Activated CD8-positive, alpha-beta T cell treated with anti-CD3 and anti-CD28 coated beads, Interleukin-2, amount 10 ng/mL, durations not matched to agents 7 days and 5 days (primary cell): ENCODE data around the gene SNAP47. TPM values are rescaled to one million over a fixed set of nuclear protein-coding genes. Genes with fewer than 3 reads are reported as not detected.

Experiments
- ATAC-seq: fragments of 150-1000 bp; cut with Tn5 transposase; one replicate; pipeline ENCODE4 v1.10.0; 2021; ENCODE audit warnings: moderate library complexity
- CTCF ChIA-PET: fragments of 350-600 bp; sonication (Branson Sonifier 250); formaldehyde crosslinking; loops from one replicate; lab custom pipeline; 2021; ENCODE audit warnings: antibody characterized with exemption; lab: Charles Lee
- POLR2A ChIA-PET: fragments of 350-600 bp; sonication (Branson Sonifier 250); formaldehyde crosslinking; loops from one replicate; lab custom pipeline; 2021; ENCODE audit warnings: antibody characterized with exemption; lab: Charles Lee
- DNase-seq: peaks from one replicate; pipeline ENCODE4 v3.0.0-alpha.2; 2020
- H3K27ac Mint-ChIP-seq: one replicate; pipeline ENCODE4 v1.8.0; 2021; ENCODE audit warnings: mild to moderate bottlenecking, mixed read lengths
- H3K27me3 Mint-ChIP-seq: one replicate; pipeline ENCODE4 v1.8.0; 2021; ENCODE audit warnings: low read depth, mixed read lengths
- H3K36me3 Mint-ChIP-seq: one replicate; pipeline ENCODE4 v1.8.0; 2021; ENCODE audit warnings: low read depth, mixed read lengths
- H3K4me1 Mint-ChIP-seq: one replicate; pipeline ENCODE4 v1.8.0; 2021; ENCODE audit warnings: low read depth, mixed read lengths
- H3K4me3 Mint-ChIP-seq: one replicate; pipeline ENCODE4 v1.8.0; 2021; ENCODE audit warnings: mild to moderate bottlenecking, mixed read lengths
- H3K9me3 Mint-ChIP-seq: one replicate; pipeline ENCODE4 v1.8.0; 2022; ENCODE audit warnings: mixed read lengths; ENCODE audit not compliant: insufficient read depth
- total RNA-seq, 2 experiments: library from RNA; stranded (reverse); gene quantifications; one replicate each; pipeline ENCODE4 v1.2.3, GENCODE V29; 2021

SNAP47 gene
- total RNA-seq, 2 experiments from 2014 or later: 20.7 to 25.3 TPM

GRCh38 chr1:227789084-227790033 lies 54.1 kb downstream of the SNAP47 start:
- DNase-seq: peak; percentile 17
- H3K27me3 Mint-ChIP-seq: peaks cover 11% of the 10 kb centered on the region
- CTCF ChIA-PET: interaction anchor here (1.2 kb wide), 1 partner anchor 27 kb away, joined by 3 read pairs; no protein-coding TSS in a partner anchor
- POLR2A ChIA-PET: no interaction called here
- peaks cover 9% of the 10 kb centered on the region for H3K4me1 Mint-ChIP-seq
- H3K9me3 Mint-ChIP-seq: no peaks in the 10 kb centered on the region
- no peak for ATAC-seq
- peak overlapping the region; percentile 73 for H3K4me3 Mint-ChIP-seq
- no peaks in the 10 kb centered on the region for H3K36me3 Mint-ChIP-seq
- no peak overlapping the region for H3K27ac Mint-ChIP-seq

GRCh38 chr1:227790034-227790400 lies 54.8 kb downstream of the SNAP47 start:
- ChIA-PET CTCF (interaction anchor here (1.2 kb wide), 1 partner anchor 28 kb away, joined by 3 read pairs; no protein-coding TSS in a partner anchor), POLR2A (no interaction called here)
- no peaks in the 10 kb centered on the region for H3K36me3 Mint-ChIP-seq
- H3K4me1 Mint-ChIP-seq: peaks cover 9% of the 10 kb centered on the region
- peak; percentile 11 for DNase-seq
- no peak overlapping the region for H3K4me3 Mint-ChIP-seq
- ATAC-seq: no peak
- no peaks in the 10 kb centered on the region for H3K9me3 Mint-ChIP-seq
- H3K27ac Mint-ChIP-seq: no peak overlapping the region
- H3K27me3 Mint-ChIP-seq: peaks cover 11% of the 10 kb centered on the region

- DNase-seq (peak; percentile 19), ATAC-seq (no peak)
- Mint-ChIP-seq H3K4me1 (peaks cover 9% of the 10 kb centered on the region), H3K9me3 (no peaks in the 10 kb centered on the region), H3K27ac (no peak overlapping the region), H3K4me3 (no peak overlapping the region), H3K27me3 (peaks cover 11% of the 10 kb centered on the region), H3K36me3 (no peaks in the 10 kb centered on the region)
- ChIA-PET POLR2A (no interaction called here), CTCF (interaction anchor here (0.6 kb wide), 1 partner anchor 209 kb away, joined by 4 read pairs; no protein-coding TSS in a partner anchor)
These were observed 55.6 kb downstream of the SNAP47 start for GRCh38 chr1:227790868-227791267.

- CTCF ChIA-PET: interaction anchor here (0.6 kb wide), 1 partner anchor 208 kb away, joined by 4 read pairs; no protein-coding TSS in a partner anchor
- POLR2A ChIA-PET: no interaction called here
These were observed 56.3 kb downstream of the SNAP47 start for GRCh38 chr1:227791425-227792143.

GRCh38 chr1:227792216-227793078 lies 57.2 kb downstream of the SNAP47 start:
- Mint-ChIP-seq H3K27me3 (no peaks in the 10 kb centered on the region), H3K27ac (no peak overlapping the region), H3K9me3 (no peaks in the 10 kb centered on the region), H3K4me3 (no peak overlapping the region), H3K4me1 (peaks cover 1% of the 10 kb centered on the region), H3K36me3 (no peaks in the 10 kb centered on the region)
- ChIA-PET POLR2A (no interaction called here), CTCF (no interaction called here)
- DNase-seq (peak; percentile 19), ATAC-seq (no peak)

More at GRCh38 chr1:227791425-227792143, 56.3 kb downstream of the SNAP47 start:
- no peak overlapping the region for H3K27ac Mint-ChIP-seq
- ATAC-seq: no peak
- H3K9me3 Mint-ChIP-seq: no peaks in the 10 kb centered on the region
- DNase-seq: peak; percentile 9
- H3K36me3 Mint-ChIP-seq: no peaks in the 10 kb centered on the region
- peaks cover 7% of the 10 kb centered on the region for H3K4me1 Mint-ChIP-seq
- no peak overlapping the region for H3K4me3 Mint-ChIP-seq
- H3K27me3 Mint-ChIP-seq: peaks cover 3% of the 10 kb centered on the region

GRCh38 chr1:227793079-227793947 lies 58.1 kb downstream of the SNAP47 start:
- H3K27me3 Mint-ChIP-seq: no peaks in the 10 kb centered on the region
- no peaks in the 10 kb centered on the region for H3K9me3 Mint-ChIP-seq
- no peak overlapping the region for H3K27ac Mint-ChIP-seq
- H3K36me3 Mint-ChIP-seq: no peaks in the 10 kb centered on the region
- POLR2A ChIA-PET: no interaction called here
- CTCF ChIA-PET: no interaction called here
- H3K4me3 Mint-ChIP-seq: no peak overlapping the region
- no peaks in the 10 kb centered on the region for H3K4me1 Mint-ChIP-seq
- ATAC-seq (no peak), DNase-seq (peak; percentile 17)

GRCh38 chr1:227793948-227794816 lies 58.9 kb downstream of the SNAP47 start:
- H3K9me3 Mint-ChIP-seq: no peaks in the 10 kb centered on the region
- DNase-seq (peak; percentile 13), ATAC-seq (no peak)
- H3K4me1 Mint-ChIP-seq: no peaks in the 10 kb centered on the region
- no peak overlapping the region for H3K4me3 Mint-ChIP-seq
- no peak overlapping the region for H3K27ac Mint-ChIP-seq
- H3K27me3 Mint-ChIP-seq: peaks cover 3% of the 10 kb centered on the region
- H3K36me3 Mint-ChIP-seq: no peaks in the 10 kb centered on the region
- ChIA-PET POLR2A (no interaction called here), CTCF (interaction anchor here (1.4 kb wide), 1 partner anchor 31 kb away, joined by 3 read pairs; no protein-coding TSS in a partner anchor)

GRCh38 chr1:227794817-227795192 lies 59.6 kb downstream of the SNAP47 start:
- Mint-ChIP-seq H3K4me3 (no peak overlapping the region), H3K9me3 (no peaks in the 10 kb centered on the region), H3K4me1 (no peaks in the 10 kb centered on the region), H3K36me3 (no peaks in the 10 kb centered on the region), H3K27me3 (peaks cover 7% of the 10 kb centered on the region), H3K27ac (no peak overlapping the region)
- DNase-seq (no peak), ATAC-seq (no peak)
- CTCF ChIA-PET: interaction anchor here (1.4 kb wide), 1 partner anchor 32 kb away, joined by 3 read pairs; no protein-coding TSS in a partner anchor
- POLR2A ChIA-PET: no interaction called here

GRCh38 chr1:227795732-227796131 lies 60.5 kb downstream of the SNAP47 start:
- Mint-ChIP-seq H3K36me3 (no peaks in the 10 kb centered on the region), H3K27me3 (peaks cover 7% of the 10 kb centered on the region), H3K9me3 (no peaks in the 10 kb centered on the region), H3K27ac (no peak overlapping the region), H3K4me3 (no peak overlapping the region), H3K4me1 (no peaks in the 10 kb centered on the region)
- DNase-seq (no peak), ATAC-seq (no peak)
- CTCF ChIA-PET: interaction anchor here (1.4 kb wide), 1 partner anchor 33 kb away, joined by 3 read pairs; no protein-coding TSS in a partner anchor
- POLR2A ChIA-PET: no interaction called here

GRCh38 chr1:227796359-227796915 lies 61.2 kb downstream of the SNAP47 start:
- no peak overlapping the region for H3K27ac Mint-ChIP-seq
- no peaks in the 10 kb centered on the region for H3K36me3 Mint-ChIP-seq
- H3K4me1 Mint-ChIP-seq: no peaks in the 10 kb centered on the region
- ChIA-PET CTCF (no interaction called here), POLR2A (no interaction called here)
- no peak overlapping the region for H3K4me3 Mint-ChIP-seq
- H3K9me3 Mint-ChIP-seq: no peaks in the 10 kb centered on the region
- DNase-seq (no peak), ATAC-seq (no peak)
- peaks cover 7% of the 10 kb centered on the region for H3K27me3 Mint-ChIP-seq
